IMR-90 (cell line): Measurements from ENCODE around the gene FASTKD1. TPM values are rescaled to one million over a fixed set of nuclear protein-coding genes. Genes with fewer than 3 reads are reported as not detected.

Experiments used
- ATAC-seq: fragments of 200-7000 bp; cut with Tn5 transposase; 2 replicates; pipeline ENCODE4 v1.9.1; 2020; ENCODE audit warnings: low read depth, mild to moderate bottlenecking, moderate library complexity
- BruUV-seq: library from RNA; stranded (reverse); fragments of 400-500 nt; replicated peaks from 2 replicates; lab custom pipeline; 2021; lab: Mats Ljungman, UMichigan
- CTCF ChIA-PET: fragments of 300-600 bp; formaldehyde crosslinking; extraction: SDS; loops from one replicate; lab custom pipeline; 2021; ENCODE audit warnings: antibody characterized with exemption; lab: Yijun Ruan, JAX
- POLR2A ChIA-PET: fragments of 300-600 bp; sonication (Branson Sonifier 250); formaldehyde crosslinking; loops from one replicate; lab custom pipeline; 2022; ENCODE audit warnings: antibody characterized with exemption; ENCODE audit not compliant: unreplicated experiment; lab: Charles Lee
- DNase-seq: peaks from one replicate; pipeline ENCODE4 v3.0.0; 2013
- H2AFZ ChIP-seq: replicated peaks from 2 replicates; pipeline ENCODE3; 2013; ENCODE audit warnings: low read length, mild to moderate bottlenecking; ENCODE audit not compliant: poor library complexity
- H2AK5ac ChIP-seq: 2 replicates; pipeline ENCODE4 v1.6.1; 2013; ENCODE audit warnings: low read depth, low read length, inconsistent platforms
- H2AK9ac ChIP-seq: replicated peaks from 2 replicates; pipeline ENCODE3; 2013; ENCODE audit warnings: mild to moderate bottlenecking, low read depth, low read length, moderate library complexity; ENCODE audit not compliant: poor library complexity
- H2BK120ac ChIP-seq: 2 replicates; pipeline ENCODE4 v1.6.1; 2013; ENCODE audit warnings: low read depth, low read length, inconsistent platforms
- H2BK15ac ChIP-seq: 3 replicates; pipeline ENCODE4 v1.6.1; 2013; ENCODE audit warnings: low read depth, low read length, inconsistent platforms
- H2BK20ac ChIP-seq: 2 replicates; pipeline ENCODE4 v1.6.1; 2013; ENCODE audit warnings: low read depth, mild to moderate bottlenecking, inconsistent platforms, low read length, moderate library complexity
- H2BK5ac ChIP-seq: 2 replicates; pipeline ENCODE4 v1.6.1; 2013; ENCODE audit warnings: mild to moderate bottlenecking, low read depth, low read length, inconsistent platforms; ENCODE audit not compliant: poor library complexity, severe bottlenecking
- H3K14ac ChIP-seq: replicated peaks from 2 replicates; pipeline ENCODE4 v1.6.1; 2013; ENCODE audit warnings: low read depth, low read length, inconsistent platforms
- H3K18ac ChIP-seq: 2 replicates; pipeline ENCODE4 v1.6.1; 2013; ENCODE audit warnings: low read depth, low read length, control low read depth
- H3K23ac ChIP-seq: 2 replicates; pipeline ENCODE4 v1.6.1; 2013; ENCODE audit warnings: low read depth, low read length, inconsistent platforms
- H3K27ac ChIP-seq: 2 replicates; pipeline ENCODE4 v1.5.1; 2013; ENCODE audit warnings: mild to moderate bottlenecking, control low read depth, low read length; ENCODE audit not compliant: insufficient read depth
- H3K27me3 ChIP-seq: 2 replicates; pipeline ENCODE4 v1.6.1; 2013; ENCODE audit warnings: low read length; ENCODE audit not compliant: control insufficient read depth, insufficient read depth
- H3K36me3 ChIP-seq: 2 replicates; pipeline ENCODE4 v1.6.1; 2013; ENCODE audit warnings: low read length, mixed read lengths; ENCODE audit not compliant: control insufficient read depth, insufficient read depth
- H3K4ac ChIP-seq: 2 replicates; pipeline ENCODE4 v1.6.1; 2013; ENCODE audit warnings: low read depth, low read length, inconsistent platforms
- H3K4me1 ChIP-seq: 2 replicates; pipeline ENCODE4 v1.6.1; 2013; ENCODE audit warnings: low read length, mixed read lengths; ENCODE audit not compliant: control insufficient read depth, insufficient read depth
- H3K4me2 ChIP-seq: 2 replicates; pipeline ENCODE4 v1.6.1; 2013; ENCODE audit warnings: low read depth, mild to moderate bottlenecking, control low read depth, low read length, moderate library complexity
- H3K4me3 ChIP-seq: 2 replicates; pipeline ENCODE4 v1.5.1; 2013; ENCODE audit warnings: low read depth, mild to moderate bottlenecking, control low read depth, low read length, moderate library complexity; ENCODE audit not compliant: insufficient read depth
- H3K56ac ChIP-seq: 2 replicates; pipeline ENCODE4 v1.6.1; 2013; ENCODE audit warnings: low read length, inconsistent platforms; ENCODE audit not compliant: insufficient read depth; ENCODE audit errors: extremely low read depth
- H3K79me1 ChIP-seq, 2 experiments: 2 replicates each; pipeline ENCODE4 v1.6.1; 2013; ENCODE audit warnings: low read length in 2 of 2, inconsistent platforms in 1 of 2, low read depth in 1 of 2
- H3K9ac ChIP-seq: 2 replicates; pipeline ENCODE4 v1.6.1; 2013; ENCODE audit warnings: low read depth, low read length, control low read depth
- H3K9me1 ChIP-seq: 2 replicates; pipeline ENCODE4 v1.6.1; 2013; ENCODE audit warnings: low read length, inconsistent platforms; ENCODE audit not compliant: insufficient read depth
- H3K9me3 ChIP-seq: 2 replicates; pipeline ENCODE4 v1.6.1; 2013; ENCODE audit warnings: low read length; ENCODE audit not compliant: control insufficient read depth, insufficient read depth
- H4K20me1 ChIP-seq: 2 replicates; pipeline ENCODE4 v1.6.1; 2013; ENCODE audit warnings: low read length, inconsistent platforms; ENCODE audit not compliant: insufficient read depth
- H4K5ac ChIP-seq: 2 replicates; pipeline ENCODE4 v1.6.1; 2013; ENCODE audit warnings: mild to moderate bottlenecking, low read depth, low read length, control low read depth
- H4K8ac ChIP-seq, 2 experiments: 2 replicates each; pipeline ENCODE4 v1.6.1; 2013; ENCODE audit warnings: low read depth in 2 of 2, low read length in 2 of 2, control low read depth in 1 of 2, inconsistent platforms in 1 of 2
- H4K91ac ChIP-seq: 2 replicates; pipeline ENCODE4 v1.6.1; 2013; ENCODE audit warnings: low read depth, low read length, inconsistent platforms; ENCODE audit not compliant: insufficient read depth
- BHLHE40 ChIP-seq: fragments of 150-350 bp; IDR thresholded peaks from 2 replicates; pipeline ENCODE4 v1.6.1; 2016; ENCODE audit warnings: mild to moderate bottlenecking, low read depth, low read length
- CEBPB ChIP-seq: IDR thresholded peaks from 2 replicates; pipeline ENCODE4 v1.6.1; 2012; ENCODE audit warnings: low read depth, low read length, improper control_type of control experiment
- CHD1 ChIP-seq: IDR thresholded peaks from 2 replicates; pipeline ENCODE4 v1.6.1; 2012; ENCODE audit warnings: low read depth, low read length, improper control_type of control experiment
- FOS ChIP-seq: fragments of 150-350 bp; IDR thresholded peaks from 2 replicates; pipeline ENCODE4 v1.6.1; 2016; ENCODE audit warnings: low read depth, low read length
- MAFK ChIP-seq: IDR thresholded peaks from 2 replicates; pipeline ENCODE4 v1.6.1; 2012; ENCODE audit warnings: low read depth, low read length, improper control_type of control experiment
- MAZ ChIP-seq: IDR thresholded peaks from 2 replicates; pipeline ENCODE4 v1.6.1; 2012; ENCODE audit warnings: low read depth, mild to moderate bottlenecking, low read length, improper control_type of control experiment, moderate library complexity, borderline replicate concordance
- MXI1 ChIP-seq: IDR thresholded peaks from 2 replicates; pipeline ENCODE4 v1.6.1; 2012; ENCODE audit warnings: low read depth, mild to moderate bottlenecking, low read length, moderate library complexity, borderline replicate concordance
- NFE2L2 ChIP-seq: fragments of 150-350 bp; IDR thresholded peaks from 2 replicates; pipeline ENCODE4 v1.6.1; 2016; ENCODE audit warnings: low read depth, mild to moderate bottlenecking, low read length
- POLR2A ChIP-seq: IDR thresholded peaks from 2 replicates; pipeline ENCODE4 v1.6.1; 2012; ENCODE audit warnings: mild to moderate bottlenecking, low read depth, low read length
- RAD21 ChIP-seq: IDR thresholded peaks from 2 replicates; pipeline ENCODE4 v1.6.1; 2012; ENCODE audit warnings: low read length, improper control_type of control experiment
- RCOR1 ChIP-seq: IDR thresholded peaks from 2 replicates; pipeline ENCODE4 v1.6.1; 2012; ENCODE audit warnings: mild to moderate bottlenecking, low read length, improper control_type of control experiment; ENCODE audit not compliant: insufficient replicate concordance
- RFX5 ChIP-seq: IDR thresholded peaks from 2 replicates; pipeline ENCODE4 v1.8.0; 2012; ENCODE audit warnings: low read depth, mild to moderate bottlenecking, low read length, moderate library complexity
- SMC3 ChIP-seq: fragments of 150-350 bp; IDR thresholded peaks from 2 replicates; pipeline ENCODE4 v1.6.1; 2016; ENCODE audit warnings: low read depth, mild to moderate bottlenecking, antibody characterized with exemption, low read length, moderate library complexity
- dilution Hi-C: fragments of 300-500 bp; cut with HindIII; formaldehyde crosslinking; loops from one replicate; pipeline ENCODE4 v1.14.3; 2018; ENCODE audit warnings: low sequenced_read_pairs; ENCODE audit not compliant: unreplicated experiment
- in situ Hi-C: fragments of 300-500 bp; cut with MboI; formaldehyde crosslinking; loops from 3 replicates; pipeline ENCODE4 v1.14.3; 2019; ENCODE audit warnings: low sequenced_read_pairs, inconsistent platforms, mixed read lengths
- intact Hi-C: fragments of 100-400 bp; cut with micrococcal nuclease; formaldehyde crosslinking; loops from 2 replicates; pipeline ENCODE4 v1.10.0; 2022
- polyA plus RNA-seq, 3 experiments: library from polyadenylated mRNA; depleted of rRNA; stranded (reverse); fragments of >200 nt; gene quantifications; 2 replicates each; pipeline ENCODE4 v1.2.3, GENCODE V29; 2012; ENCODE audit warnings: low replicate concordance in 1 of 3
- total RNA-seq: library from RNA; depleted of rRNA; stranded (reverse); fragments of >200 nt; gene quantifications from 2 replicates; pipeline ENCODE4 v1.2.3, GENCODE V29; 2012
- TF ChIP-seq, protein P1 (sequence below): fragments of 150-350 bp; IDR thresholded peaks from 2 replicates; pipeline ENCODE4 v1.6.1; 2016; ENCODE audit warnings: low read depth, mild to moderate bottlenecking, low read length, moderate library complexity, borderline replicate concordance
- TF ChIP-seq, protein P2 (sequence below): conservative IDR thresholded peaks from 2 replicates; pipeline ENCODE4 v1.5.1; 2012; ENCODE audit warnings: mild to moderate bottlenecking, low read depth, low read length, improper control_type of control experiment
- TF ChIP-seq, protein P3 (sequence below): fragments of 150-350 bp; IDR thresholded peaks from 2 replicates; pipeline ENCODE4 v1.6.1; 2017; ENCODE audit warnings: mild to moderate bottlenecking, antibody characterized with exemption, low read length, low read depth

Gene FASTKD1
- total and polyA plus RNA-seq, 2 of the 4 experiments (the other 2 are of a cell fraction) = 11.4 to 11.5 TPM

DNA sequence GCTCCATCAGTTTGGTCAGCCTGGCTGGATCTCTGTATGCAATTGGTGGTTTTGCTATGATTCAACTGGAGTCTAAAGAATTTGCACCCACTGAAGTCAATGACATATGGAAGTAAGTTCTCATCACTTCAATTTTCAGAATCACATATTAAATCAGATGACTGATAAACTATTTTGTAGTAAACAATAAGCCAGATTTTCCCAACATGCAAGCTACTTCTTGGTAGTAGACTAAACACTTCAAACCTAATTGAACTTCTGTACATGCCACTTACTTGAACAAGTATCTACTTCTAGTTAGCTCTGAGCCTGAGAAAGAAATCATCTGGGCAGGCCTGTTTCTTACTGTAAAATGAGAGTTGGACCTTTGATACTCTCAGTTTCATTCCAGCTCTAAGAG lies 52.8 kb downstream of the FASTKD1 start:
- Histone ChIP-seq H4K91ac (no peak overlapping the region), H3K9me1 (no peaks in the 10 kb centered on the region), H2AK5ac (no peak overlapping the region), H4K20me1 (no peaks in the 10 kb centered on the region), H2AK9ac (no peak overlapping the region), H2BK15ac (no peak overlapping the region), H3K36me3 (no peaks in the 10 kb centered on the region), H2BK20ac (no peak overlapping the region), H3K79me1 (no peaks in the 10 kb centered on the region), H4K8ac (no peak overlapping the region), H3K4me3 (no peak overlapping the region), H3K56ac (no peak overlapping the region), H3K27ac (no peak overlapping the region), H2BK120ac (no peak overlapping the region), H2BK5ac (no peak overlapping the region), H3K4me2 (no peak overlapping the region), H3K18ac (no peak overlapping the region), H3K23ac (no peak overlapping the region), H3K4me1 (no peaks in the 10 kb centered on the region), H3K9ac (no peak overlapping the region), H2AFZ (no peak overlapping the region), H4K5ac (no peak overlapping the region), H3K14ac (no peak overlapping the region), H3K4ac (no peak overlapping the region), H3K27me3 (no peaks in the 10 kb centered on the region), H3K9me3 (no peaks in the 10 kb centered on the region)
- DNase-seq = peak; percentile 45
- intact Hi-C loops = loop anchor here (10.0 kb wide), 1 partner anchor 506 kb away; no protein-coding TSS in a partner anchor
- peak; percentile 44 for ATAC-seq
- TF ChIP-seq, protein P1, sequence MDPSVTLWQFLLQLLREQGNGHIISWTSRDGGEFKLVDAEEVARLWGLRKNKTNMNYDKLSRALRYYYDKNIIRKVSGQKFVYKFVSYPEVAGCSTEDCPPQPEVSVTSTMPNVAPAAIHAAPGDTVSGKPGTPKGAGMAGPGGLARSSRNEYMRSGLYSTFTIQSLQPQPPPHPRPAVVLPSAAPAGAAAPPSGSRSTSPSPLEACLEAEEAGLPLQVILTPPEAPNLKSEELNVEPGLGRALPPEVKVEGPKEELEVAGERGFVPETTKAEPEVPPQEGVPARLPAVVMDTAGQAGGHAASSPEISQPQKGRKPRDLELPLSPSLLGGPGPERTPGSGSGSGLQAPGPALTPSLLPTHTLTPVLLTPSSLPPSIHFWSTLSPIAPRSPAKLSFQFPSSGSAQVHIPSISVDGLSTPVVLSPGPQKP = no peak
- TF ChIP-seq MXI1 (no peak), MAZ (no peak), SMC3 (no peak), RCOR1 (no peak), CEBPB (no peak), CHD1 (no peak), RFX5 (no peak), RAD21 (no peak), POLR2A (no peak), NFE2L2 (no peak), MAFK (no peak), BHLHE40 (no peak), FOS (no peak; the same call in 1 of the 2 replicates)
- TF ChIP-seq, protein P2, sequence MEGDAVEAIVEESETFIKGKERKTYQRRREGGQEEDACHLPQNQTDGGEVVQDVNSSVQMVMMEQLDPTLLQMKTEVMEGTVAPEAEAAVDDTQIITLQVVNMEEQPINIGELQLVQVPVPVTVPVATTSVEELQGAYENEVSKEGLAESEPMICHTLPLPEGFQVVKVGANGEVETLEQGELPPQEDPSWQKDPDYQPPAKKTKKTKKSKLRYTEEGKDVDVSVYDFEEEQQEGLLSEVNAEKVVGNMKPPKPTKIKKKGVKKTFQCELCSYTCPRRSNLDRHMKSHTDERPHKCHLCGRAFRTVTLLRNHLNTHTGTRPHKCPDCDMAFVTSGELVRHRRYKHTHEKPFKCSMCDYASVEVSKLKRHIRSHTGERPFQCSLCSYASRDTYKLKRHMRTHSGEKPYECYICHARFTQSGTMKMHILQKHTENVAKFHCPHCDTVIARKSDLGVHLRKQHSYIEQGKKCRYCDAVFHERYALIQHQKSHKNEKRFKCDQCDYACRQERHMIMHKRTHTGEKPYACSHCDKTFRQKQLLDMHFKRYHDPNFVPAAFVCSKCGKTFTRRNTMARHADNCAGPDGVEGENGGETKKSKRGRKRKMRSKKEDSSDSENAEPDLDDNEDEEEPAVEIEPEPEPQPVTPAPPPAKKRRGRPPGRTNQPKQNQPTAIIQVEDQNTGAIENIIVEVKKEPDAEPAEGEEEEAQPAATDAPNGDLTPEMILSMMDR = no peak
- TF ChIP-seq, protein P3, sequence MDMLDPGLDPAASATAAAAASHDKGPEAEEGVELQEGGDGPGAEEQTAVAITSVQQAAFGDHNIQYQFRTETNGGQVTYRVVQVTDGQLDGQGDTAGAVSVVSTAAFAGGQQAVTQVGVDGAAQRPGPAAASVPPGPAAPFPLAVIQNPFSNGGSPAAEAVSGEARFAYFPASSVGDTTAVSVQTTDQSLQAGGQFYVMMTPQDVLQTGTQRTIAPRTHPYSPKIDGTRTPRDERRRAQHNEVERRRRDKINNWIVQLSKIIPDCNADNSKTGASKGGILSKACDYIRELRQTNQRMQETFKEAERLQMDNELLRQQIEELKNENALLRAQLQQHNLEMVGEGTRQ = no peak
- dilution Hi-C loops = no loop called here
- in situ Hi-C loops = no loop called here
- ChIA-PET CTCF (interaction anchor here (1.0 kb wide), 1 partner anchor 13 kb away, joined by 3 read pairs; no protein-coding TSS in a partner anchor), POLR2A (no interaction called here)
- no TSS peak for BruUV-seq
